Naive thymus-derived CD8-positive, alpha-beta T cell (primary cell): ENCODE results near the gene HAGHL. TPM values are rescaled to one million over a fixed set of nuclear protein-coding genes. Genes with fewer than 3 reads are reported as not detected.

ENCODE experiments used
- ATAC-seq, 2 donors: fragments of 150-1000 bp; cut with Tn5 transposase in 1 of 2; sonication (Bioruptor Pico), chemical (Tn5 transposase) in 1 of 2; 1 replicate in 1 of 2; 2 replicates in 1 of 2; pipeline ENCODE4 v1.10.0; 2021; ENCODE audit warnings: mild to moderate bottlenecking in 2 of 2, moderate library complexity in 2 of 2
- POLR2A ChIA-PET: fragments of 350-600 bp; sonication (Branson Sonifier 250); formaldehyde crosslinking; loops from one replicate; lab custom pipeline; 2021; ENCODE audit warnings: antibody characterized with exemption; lab: Charles Lee
- DNase-seq, 10 donors: peaks; one replicate each; pipeline versions ENCODE4 v3.0.0 to v3.0.0-alpha.2; 2020 to 2022
- H3K27ac Mint-ChIP-seq, 10 donors: one replicate each; pipeline ENCODE4 v1.8.0; 2020 to 2022; ENCODE audit warnings: mild to moderate bottlenecking in 10 of 10, mixed read lengths in 10 of 10, moderate library complexity in 4 of 10, inconsistent platforms in 1 of 10
- H3K27me3 Mint-ChIP-seq, 5 donors: one replicate each; pipeline ENCODE4 v1.8.0; 2021 to 2022; ENCODE audit warnings: mixed read lengths in 5 of 5
- H3K36me3 Mint-ChIP-seq, 3 donors: one replicate each; pipeline ENCODE4 v1.8.0; 2020 to 2022; ENCODE audit warnings: mixed read lengths in 3 of 3, mild to moderate bottlenecking in 2 of 3, inconsistent platforms in 1 of 3
- H3K4me1 Mint-ChIP-seq, 4 donors: one replicate each; pipeline ENCODE4 v1.8.0; 2021 to 2022; ENCODE audit warnings: mixed read lengths in 4 of 4
- H3K4me3 Mint-ChIP-seq, 10 donors: one replicate each; pipeline ENCODE4 v1.8.0; 2020 to 2022; ENCODE audit warnings: mild to moderate bottlenecking in 10 of 10, mixed read lengths in 10 of 10, moderate library complexity in 6 of 10, inconsistent platforms in 1 of 10
- H3K9me3 Mint-ChIP-seq, 9 donors: one replicate each; pipeline ENCODE4 v1.8.0; 2020 to 2022; ENCODE audit warnings: mixed read lengths in 9 of 9, mild to moderate bottlenecking in 3 of 9, inconsistent platforms in 1 of 9, moderate library complexity in 1 of 9
- polyA plus RNA-seq, 3 donors: library from polyadenylated mRNA; unstranded; fragments of 300-500 nt; fragmentation: Illumina TruSeq; gene quantifications; one replicate each; pipeline ENCODE4 v1.2.3, GENCODE V29; 2021
- total RNA-seq, 8 experiments: library from RNA in 2 of 8; stranded (reverse) in 2 of 8; gene quantifications; one replicate each; pipeline ENCODE4 v1.2.3 and lab custom pipeline; 2021 to 2026

The HAGHL gene
- total and polyA plus RNA-seq, 5 experiments from 2014 or later, result 5.0 to 67.0 (median 6.2) TPM

- POLR2A ChIA-PET, result interaction anchor here (0.9 to 5.2 kb wide), 5 partner anchors 8 to 56 kb away, joined by 3 to 56 read pairs (median 49); partner anchors contain the start of genes ANTKMT, CCDC78, HAGHL and JMJD8
- peaks cover 0 to 2% (median 0%) of the 10 kb centered on the region in 5 donors for H3K27me3 Mint-ChIP-seq
- H3K27ac Mint-ChIP-seq, result peak overlapping the region in 5 of 10 donors; percentile 26 to 68 (median 53)
- H3K36me3 Mint-ChIP-seq, result no peaks in the 10 kb centered on the region
- peak overlapping the region; percentile 2 to 82 (median 59) for H3K4me3 Mint-ChIP-seq
- peaks cover 9 to 59% (median 32%) of the 10 kb centered on the region in 4 donors for H3K4me1 Mint-ChIP-seq
- ATAC-seq, result no peak
- DNase-seq, result no peak
- H3K9me3 Mint-ChIP-seq, result no peaks in the 10 kb centered on the region
Measured at GRCh38 chr16:692356-693108, 34.4 kb upstream of the HAGHL start.

GRCh38 chr16:693364-693763 lies 33.5 kb upstream of the HAGHL start:
- ATAC-seq (peak in 1 of 2 donors; percentile 1), DNase-seq (no peak)
- peaks cover 0 to 2% (median 0%) of the 10 kb centered on the region in 5 donors for H3K27me3 Mint-ChIP-seq
- no peaks in the 10 kb centered on the region for H3K9me3 Mint-ChIP-seq
- POLR2A ChIA-PET, result interaction anchor here (0.9 to 5.2 kb wide), 5 partner anchors 9 to 57 kb away, joined by 3 to 56 read pairs (median 49); partner anchors contain the start of genes ANTKMT, CCDC78, HAGHL and JMJD8
- peak overlapping the region in 9 of 10 donors; percentile 4 to 82 (median 44) for H3K4me3 Mint-ChIP-seq
- peaks cover 9 to 53% (median 32%) of the 10 kb centered on the region in 4 donors for H3K4me1 Mint-ChIP-seq
- no peaks in the 10 kb centered on the region for H3K36me3 Mint-ChIP-seq
- H3K27ac Mint-ChIP-seq, result peak overlapping the region in 3 of 10 donors; percentile 20 to 40 (median 28)

GRCh38 chr16:693766-694165 lies 33.1 kb upstream of the HAGHL start:
- H3K9me3 Mint-ChIP-seq, result no peaks in the 10 kb centered on the region
- POLR2A ChIA-PET, result interaction anchor here (0.9 to 5.2 kb wide), 8 partner anchors 9 to 57 kb away, joined by 3 to 56 read pairs (median 28); partner anchors contain the start of genes ANTKMT, CCDC78, HAGHL and JMJD8
- peaks cover 0 to 2% (median 0%) of the 10 kb centered on the region in 5 donors for H3K27me3 Mint-ChIP-seq
- peak overlapping the region in 9 of 10 donors; percentile 4 to 82 (median 34) for H3K4me3 Mint-ChIP-seq
- H3K4me1 Mint-ChIP-seq, result peaks cover 9 to 49% (median 31%) of the 10 kb centered on the region in 4 donors
- H3K36me3 Mint-ChIP-seq, result no peaks in the 10 kb centered on the region
- DNase-seq (peak in 6 of 10 donors; percentile 56 to 69 (median 58)), ATAC-seq (peak in 1 of 2 donors; percentile 43)
- H3K27ac Mint-ChIP-seq, result peak overlapping the region in 2 of 10 donors; percentile 13 to 28

GRCh38 chr16:694187-694862 lies 32.6 kb upstream of the HAGHL start:
- POLR2A ChIA-PET, result interaction anchor here (1.1 to 5.2 kb wide), 12 partner anchors 9 to 94 kb away, joined by 3 to 56 read pairs (median 14); partner anchors contain the start of genes ANTKMT, CCDC78, CHTF18 and HAGHL

GRCh38 chr16:694863-695354 lies 32.0 kb upstream of the HAGHL start:
- no peaks in the 10 kb centered on the region for H3K36me3 Mint-ChIP-seq
- POLR2A ChIA-PET, result interaction anchor here (0.5 to 5.2 kb wide), 22 partner anchors 9 to 1460 kb away, joined by 3 to 56 read pairs (median 6); partner anchors contain the start of genes ANTKMT, CCDC78, CHTF18 and CIAO3
- no peak for DNase-seq
- H3K27me3 Mint-ChIP-seq, result peaks cover 0 to 2% (median 0%) of the 10 kb centered on the region in 5 donors
- H3K4me1 Mint-ChIP-seq, result peaks cover 9 to 48% (median 27%) of the 10 kb centered on the region in 4 donors
- H3K27ac Mint-ChIP-seq, result peak overlapping the region in 1 of 10 donors; percentile 13
- peak overlapping the region in 8 of 10 donors; percentile 26 to 82 (median 43) for H3K4me3 Mint-ChIP-seq
- peak; percentile 3 to 7 for ATAC-seq
- no peaks in the 10 kb centered on the region for H3K9me3 Mint-ChIP-seq

More at GRCh38 chr16:694187-694862, 32.6 kb upstream of the HAGHL start:
- Mint-ChIP-seq H3K27ac (peak overlapping the region in 3 of 10 donors; percentile 29 to 78 (median 49)), H3K36me3 (no peaks in the 10 kb centered on the region), H3K9me3 (no peaks in the 10 kb centered on the region), H3K4me3 (peak overlapping the region; percentile 72 to 87 (median 80)), H3K4me1 (peaks cover 9 to 49% (median 28%) of the 10 kb centered on the region in 4 donors), H3K27me3 (peaks cover 0 to 2% (median 0%) of the 10 kb centered on the region in 5 donors)
- DNase-seq (no peak), ATAC-seq (peak; percentile 22 to 25)

- Mint-ChIP-seq H3K27me3 (peaks cover 0 to 2% (median 0%) of the 10 kb centered on the region in 5 donors), H3K4me1 (peaks cover 9 to 46% (median 22%) of the 10 kb centered on the region in 4 donors)
- peak; percentile 43 to 83 (median 63) for DNase-seq
Measured at GRCh38 chr16:695355-696089, 31.4 kb upstream of the HAGHL start.

GRCh38 chr16:698911-699671 lies 27.8 kb upstream of the HAGHL start:
- peaks cover 4 to 13% (median 7%) of the 10 kb centered on the region in 5 donors for H3K27me3 Mint-ChIP-seq

More at GRCh38 chr16:695355-696089, 31.4 kb upstream of the HAGHL start:
- Mint-ChIP-seq H3K27ac (peak overlapping the region in 7 of 10 donors; percentile 42 to 85 (median 77)), H3K36me3 (no peaks in the 10 kb centered on the region), H3K4me3 (peak overlapping the region; percentile 77 to 86 (median 82)), H3K9me3 (no peaks in the 10 kb centered on the region)
- ATAC-seq, result peak; percentile 67 to 71
- POLR2A ChIA-PET, result interaction anchor here (0.5 to 5.2 kb wide), 27 partner anchors 8 to 1460 kb away, joined by 3 to 56 read pairs (median 5); partner anchors contain the start of genes ANTKMT, CCDC78, CHTF18 and CIAO3

GRCh38 chr16:700684-701584 lies 26.0 kb upstream of the HAGHL start:
- peak overlapping the region in 2 of 10 donors; percentile 14 to 19 for H3K4me3 Mint-ChIP-seq
- DNase-seq, result peak in 8 of 10 donors; percentile 33 to 79 (median 62)
- POLR2A ChIA-PET, result interaction anchor here (1.2 to 1.5 kb wide), 2 partner anchors 15 to 20 kb away, joined by 4 to 5 read pairs; partner anchors contain the start of gene ANTKMT

More at GRCh38 chr16:698911-699671, 27.8 kb upstream of the HAGHL start:
- Mint-ChIP-seq H3K4me1 (peaks cover 7 to 38% (median 11%) of the 10 kb centered on the region in 4 donors), H3K36me3 (no peaks in the 10 kb centered on the region), H3K4me3 (peak overlapping the region in 8 of 10 donors; percentile 6 to 69 (median 38)), H3K27ac (no peak overlapping the region), H3K9me3 (no peaks in the 10 kb centered on the region)
- POLR2A ChIA-PET, result interaction anchor here (0.7 to 1.7 kb wide), 6 partner anchors 9 to 89 kb away, joined by 3 to 5 read pairs (median 4); partner anchors contain the start of genes CCDC78, CHTF18, HAGHL and RPUSD1
- ATAC-seq (no peak), DNase-seq (no peak)

GRCh38 chr16:702341-702740 lies 24.6 kb upstream of the HAGHL start:
- DNase-seq (no peak), ATAC-seq (no peak)
- Mint-ChIP-seq H3K27ac (no peak overlapping the region), H3K4me3 (no peak overlapping the region), H3K36me3 (peaks cover 0 to 2% (median 0%) of the 10 kb centered on the region in 3 donors), H3K27me3 (peaks cover 4 to 33% (median 13%) of the 10 kb centered on the region in 5 donors), H3K9me3 (no peaks in the 10 kb centered on the region), H3K4me1 (peaks cover 0 to 30% (median 6%) of the 10 kb centered on the region in 4 donors)
- POLR2A ChIA-PET, result interaction anchor here (1.3 to 1.6 kb wide), 3 partner anchors 12 to 19 kb away, joined by 3 to 5 read pairs (median 3); partner anchors contain the start of genes ANTKMT and WDR24

More at GRCh38 chr16:700684-701584, 26.0 kb upstream of the HAGHL start:
- Mint-ChIP-seq H3K27ac (no peak overlapping the region), H3K9me3 (no peaks in the 10 kb centered on the region), H3K36me3 (no peaks in the 10 kb centered on the region), H3K4me1 (peaks cover 2 to 29% (median 6%) of the 10 kb centered on the region in 4 donors), H3K27me3 (peaks cover 4 to 21% (median 7%) of the 10 kb centered on the region in 5 donors)
- ATAC-seq, result peak; percentile 70 to 85
